Breast epithelium (tissue), 4 donors: ENCODE results near the gene CMTM8. TPM values are rescaled to one million over a fixed set of nuclear protein-coding genes. Genes with fewer than 3 reads are reported as not detected.

Experiments
- DNase-seq, 2 donors: peaks; one replicate each; pipeline ENCODE4 v3.0.0-alpha.2; 2019; ENCODE audit warnings: low spot score in 2 of 2
- H3K27ac ChIP-seq, 2 donors: fragments of 200-600 bp; sonication (generic) in 1 of 2; one replicate each; pipeline ENCODE4 v1.5.1; 2016 to 2019; ENCODE audit warnings: mild to moderate bottlenecking in 1 of 2
- H3K27me3 ChIP-seq, 2 donors: fragments of 200-600 bp; sonication (generic) in 1 of 2; one replicate each; pipeline versions ENCODE4 v1.5.1 to v1.6.0; 2017 to 2019; ENCODE audit warnings: control low read depth in 1 of 2, mild to moderate bottlenecking in 1 of 2
- H3K36me3 ChIP-seq: fragments of 200-600 bp; one replicate; pipeline ENCODE4 v1.5.1; 2019
- H3K4me1 ChIP-seq, 2 donors: fragments of 200-600 bp; sonication (generic); one replicate each; pipeline ENCODE4 v1.5.1; 2016 to 2019; ENCODE audit warnings: control low read depth in 1 of 2
- H3K4me3 ChIP-seq, 3 donors: fragments of 200-600 bp; sonication (generic); 1 replicate in 2 of 3; 2 replicates in 1 of 3; pipeline ENCODE4 v1.5.1; 2016 to 2019; ENCODE audit warnings: mild to moderate bottlenecking in 3 of 3, moderate library complexity in 2 of 3
- H3K9me3 ChIP-seq, 2 donors: fragments of 200-600 bp; sonication (generic) in 1 of 2; one replicate each; pipeline ENCODE4 v1.5.1; 2016 to 2019; ENCODE audit warnings: control low read depth in 1 of 2
- CTCF ChIP-seq, 3 donors: fragments of 450-650 bp; IDR thresholded peaks; one replicate each; pipeline ENCODE4 v1.5.1; 2016 to 2017; ENCODE audit warnings: antibody characterized with exemption in 3 of 3, mild to moderate bottlenecking in 3 of 3, moderate library complexity in 3 of 3
- POLR2A ChIP-seq: fragments of 450-650 bp; IDR thresholded peaks from one replicate; pipeline ENCODE4 v1.6.1; 2016; ENCODE audit warnings: antibody characterized with exemption, mild to moderate bottlenecking, moderate library complexity
- POLR2AphosphoS5 ChIP-seq, 3 donors: sonication (generic); formaldehyde crosslinking; IDR thresholded peaks; one replicate each; pipeline ENCODE4 v1.6.1; 2017; ENCODE audit warnings: antibody characterized with exemption in 3 of 3
- intact Hi-C: fragments of 100-400 bp; cut with DNase I; formaldehyde crosslinking; loops from one replicate; pipeline ENCODE4 v1.15.1; 2023; ENCODE audit warnings: low total_unique reads
- total RNA-seq, 3 donors: library from RNA; depleted of rRNA; stranded (reverse); fragments of >200 nt; gene quantifications; one replicate each; pipeline ENCODE4 v1.1.0, GENCODE V29; 2016

CMTM8 gene
- total RNA-seq, 3 donors from 2014 or later: 4.2 to 24.7 (median 19.3) TPM

GRCh38 chr3:32403663-32404062 lies 165.2 kb downstream of the CMTM8 start:
- H3K4me1 ChIP-seq: peaks cover 0 to 31% of the 10 kb centered on the region in 2 donors
- H3K36me3 ChIP-seq: no peaks in the 10 kb centered on the region

GRCh38 chr3:32404714-32405113 lies 166.2 kb downstream of the CMTM8 start:
- Histone ChIP-seq H3K27ac (peak overlapping the region; percentile 33 to 79), H3K4me1 (peaks cover 0 to 25% of the 10 kb centered on the region in 2 donors), H3K27me3 (no peaks in the 10 kb centered on the region)

More at GRCh38 chr3:32403663-32404062, 165.2 kb downstream of the CMTM8 start:
- peak overlapping the region; percentile 49 to 91 for H3K27ac ChIP-seq
- H3K9me3 ChIP-seq: no peaks in the 10 kb centered on the region
- TF ChIP-seq POLR2AphosphoS5 (IDR thresholded peaks at IDR 0.05): no peak
- no peak for TF ChIP-seq CTCF (IDR thresholded peaks at IDR 0.05)
- no peak for TF ChIP-seq POLR2A
- intact Hi-C loops: no loop called here
- DNase-seq: no peak
- no peak overlapping the region for H3K4me3 ChIP-seq
- H3K27me3 ChIP-seq: no peaks in the 10 kb centered on the region

GRCh38 chr3:32405155-32405554 lies 166.7 kb downstream of the CMTM8 start:
- Histone ChIP-seq H3K27me3 (no peaks in the 10 kb centered on the region), H3K27ac (peak overlapping the region; percentile 33 to 79), H3K4me1 (peaks cover 0 to 24% of the 10 kb centered on the region in 2 donors), H3K9me3 (no peaks in the 10 kb centered on the region), H3K36me3 (no peaks in the 10 kb centered on the region), H3K4me3 (no peak overlapping the region)
- DNase-seq: no peak
- intact Hi-C loops: no loop called here
- TF ChIP-seq POLR2A (no peak), POLR2AphosphoS5 (IDR thresholded peaks at IDR 0.05) (no peak), CTCF (IDR thresholded peaks at IDR 0.05) (no peak)

More at GRCh38 chr3:32404714-32405113, 166.2 kb downstream of the CMTM8 start:
- intact Hi-C loops: no loop called here
- H3K9me3 ChIP-seq: no peaks in the 10 kb centered on the region
- H3K4me3 ChIP-seq: no peak overlapping the region
- no peak for DNase-seq
- H3K36me3 ChIP-seq: no peaks in the 10 kb centered on the region
- no peak for TF ChIP-seq POLR2A
- no peak for TF ChIP-seq CTCF (IDR thresholded peaks at IDR 0.05)
- TF ChIP-seq POLR2AphosphoS5 (IDR thresholded peaks at IDR 0.05): no peak

- H3K27me3 ChIP-seq: no peaks in the 10 kb centered on the region
- intact Hi-C loops: no loop called here
- H3K4me3 ChIP-seq: no peak overlapping the region
- no peaks in the 10 kb centered on the region for H3K9me3 ChIP-seq
- peak overlapping the region; percentile 76 to 79 for H3K27ac ChIP-seq
- H3K4me1 ChIP-seq: peaks cover 0 to 21% of the 10 kb centered on the region in 2 donors
- no peaks in the 10 kb centered on the region for H3K36me3 ChIP-seq
- DNase-seq: no peak
- TF ChIP-seq POLR2AphosphoS5 (IDR thresholded peaks at IDR 0.05): no peak
Measured at GRCh38 chr3:32405711-32406323, 167.3 kb downstream of the CMTM8 start.

GRCh38 chr3:32406486-32407408 lies 168.3 kb downstream of the CMTM8 start:
- intact Hi-C loops: no loop called here
- peak overlapping the region; percentile 76 to 79 for H3K27ac ChIP-seq
- peak in 1 of 2 donors; percentile 76 for DNase-seq
- no peaks in the 10 kb centered on the region for H3K9me3 ChIP-seq
- H3K36me3 ChIP-seq: no peaks in the 10 kb centered on the region
- no peaks in the 10 kb centered on the region for H3K27me3 ChIP-seq
- TF ChIP-seq POLR2A (no peak), POLR2AphosphoS5 (IDR thresholded peaks at IDR 0.05) (no peak), CTCF (IDR thresholded peaks at IDR 0.05) (no peak)
- H3K4me1 ChIP-seq: peaks cover 0 to 22% of the 10 kb centered on the region in 2 donors
- H3K4me3 ChIP-seq: no peak overlapping the region
